ENCODE measurements around the gene NR5A2.

NR5A2 gene

DNA sequence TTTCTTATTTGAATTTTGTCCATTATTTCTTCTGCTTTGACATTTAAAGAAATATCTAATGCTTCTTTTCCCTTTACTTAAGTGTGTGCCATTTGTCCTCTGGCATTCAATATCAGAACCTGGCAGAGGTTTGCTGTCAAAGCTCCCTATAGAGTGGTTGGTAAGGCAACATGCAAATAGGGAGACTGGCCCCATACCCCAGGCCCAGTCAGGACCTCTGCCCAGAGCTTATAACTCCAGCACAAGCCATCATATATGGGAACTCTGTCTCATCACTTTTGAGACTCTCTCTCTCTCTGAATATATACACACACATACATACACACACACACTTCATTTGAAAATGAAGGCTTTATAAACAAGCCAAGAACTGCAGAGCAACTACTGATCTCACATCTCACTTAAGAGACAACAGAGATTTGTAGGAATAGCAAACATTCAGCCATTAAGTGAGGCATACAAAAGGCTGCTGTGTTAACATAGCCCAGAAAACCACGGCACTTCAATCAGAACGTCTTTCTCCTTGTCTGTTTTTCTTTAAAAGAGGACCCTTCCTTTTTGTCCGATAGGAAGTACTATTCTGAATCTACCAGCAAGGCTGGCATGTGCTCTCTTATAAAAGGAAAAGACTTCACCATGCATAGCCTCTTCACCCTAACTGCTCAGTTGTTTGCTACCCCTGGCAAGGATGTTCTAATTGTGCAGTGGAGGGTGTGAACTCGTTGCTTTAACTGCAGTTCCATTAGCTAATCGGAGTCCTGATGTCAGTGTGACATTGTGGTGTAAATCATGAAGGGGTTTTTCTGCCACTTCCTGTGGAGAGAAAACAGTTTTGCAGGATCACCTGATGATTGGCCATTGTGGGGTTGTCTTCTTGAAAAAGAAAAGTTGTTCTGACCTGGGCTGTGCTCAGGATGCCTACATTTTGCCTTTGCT is 101.7 kb downstream of the NR5A2 start:
- no peak for FAIRE-seq

DNA sequence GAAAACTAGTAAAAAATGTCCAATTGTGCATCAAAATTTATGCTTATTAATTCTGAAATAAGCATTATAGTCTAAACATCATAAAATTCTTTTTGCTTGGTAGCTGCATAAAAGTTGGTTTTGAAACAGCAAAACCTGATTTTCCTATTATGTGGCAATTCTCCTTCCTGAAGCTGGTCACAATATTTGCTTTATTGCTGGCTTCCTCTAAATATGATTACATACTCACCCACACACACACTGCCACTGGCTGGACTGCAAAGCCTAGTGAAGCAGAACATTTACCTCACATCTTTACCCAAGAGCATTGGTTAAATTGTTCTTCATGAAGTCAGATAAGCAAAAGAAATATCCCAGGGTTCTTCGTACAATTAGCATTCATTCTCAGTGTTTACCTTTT is 103.0 kb downstream of the NR5A2 start:
- FAIRE-seq = no peak

DNA sequence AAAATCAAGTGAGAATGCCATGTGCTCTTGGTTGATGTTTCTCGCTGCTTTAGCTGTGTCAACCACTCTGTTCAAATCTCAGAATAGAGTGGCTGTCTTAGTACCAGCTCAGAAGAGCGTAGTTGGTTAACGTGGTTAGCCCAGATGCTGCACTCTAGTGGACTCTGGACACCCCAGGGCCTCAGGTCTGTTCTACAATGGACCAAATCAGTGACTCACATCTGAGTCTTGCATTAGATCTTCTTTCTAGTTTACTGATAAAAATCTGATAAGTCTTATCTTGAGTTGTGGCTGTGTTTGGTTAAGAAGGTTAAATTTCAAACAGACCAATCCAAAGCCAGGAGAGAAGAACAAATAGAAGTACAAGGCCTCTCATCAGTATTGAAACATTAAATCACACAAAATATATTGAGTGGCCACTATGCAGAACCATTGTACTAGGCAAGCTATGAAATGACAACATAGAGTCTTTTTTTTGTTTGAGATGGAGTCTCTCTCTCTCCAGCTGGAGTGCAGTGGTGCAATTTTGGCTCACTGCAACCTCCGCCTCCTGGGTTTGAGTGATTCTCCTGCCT is 104.1 kb downstream of the NR5A2 start:
- FAIRE-seq = no peak

DNA sequence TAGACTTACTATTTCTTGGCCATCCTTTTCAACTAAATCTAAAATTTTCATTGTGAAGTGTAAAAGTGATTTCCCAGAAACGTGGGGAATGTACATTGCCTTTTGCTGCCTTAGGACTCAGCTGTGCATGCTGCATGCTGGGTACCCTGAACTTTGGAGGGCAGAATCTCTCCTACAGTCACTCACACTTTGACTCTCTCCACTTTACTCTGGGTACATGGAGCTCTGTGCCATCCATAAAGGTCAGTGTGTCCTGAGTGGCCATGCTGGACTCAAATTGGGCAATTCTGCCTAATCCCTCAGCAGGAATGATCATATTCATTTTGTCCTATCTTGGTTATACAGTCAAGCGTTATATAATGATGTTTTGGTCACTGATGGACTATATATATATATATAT is 105.6 kb downstream of the NR5A2 start:
- FAIRE-seq = no peak

DNA sequence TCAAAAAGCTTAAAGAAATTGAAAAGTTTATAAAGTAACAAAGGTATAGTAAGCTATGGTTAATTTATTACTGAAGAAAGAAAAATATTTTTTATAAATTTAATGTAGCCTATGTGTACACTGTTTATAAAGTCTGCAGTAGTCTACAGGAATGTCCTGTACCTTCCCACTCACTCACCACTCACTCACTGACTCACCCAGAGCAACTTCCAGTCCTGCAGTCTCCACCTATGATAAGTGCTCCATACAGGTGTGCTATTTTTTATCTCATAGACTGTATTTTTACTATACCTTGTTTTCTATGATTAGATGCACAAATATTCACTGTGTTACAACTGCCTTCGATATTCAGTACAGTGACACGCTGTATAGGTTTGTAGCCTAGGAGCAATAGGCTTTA is 106.6 kb downstream of the NR5A2 start:
- no peak for FAIRE-seq

DNA sequence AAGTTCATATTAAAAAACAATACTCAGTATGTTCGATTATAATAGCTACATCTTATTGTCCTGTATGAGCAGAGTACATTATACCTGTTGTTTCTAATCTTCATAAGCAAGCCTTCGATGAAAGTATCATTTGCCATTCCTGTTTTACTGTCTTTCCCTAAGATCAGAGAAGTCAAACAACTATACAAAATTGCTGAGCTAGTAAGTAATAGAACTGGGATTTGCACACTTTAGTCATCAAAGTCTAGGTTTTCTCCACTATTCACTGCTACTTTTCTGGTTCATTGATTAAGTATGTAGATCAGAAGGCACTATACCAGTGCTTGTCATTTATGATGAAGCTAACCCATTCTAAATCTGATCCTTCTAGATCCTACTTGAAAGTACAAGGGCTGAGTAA is 108.9 kb downstream of the NR5A2 start:
- FAIRE-seq = no peak

DNA sequence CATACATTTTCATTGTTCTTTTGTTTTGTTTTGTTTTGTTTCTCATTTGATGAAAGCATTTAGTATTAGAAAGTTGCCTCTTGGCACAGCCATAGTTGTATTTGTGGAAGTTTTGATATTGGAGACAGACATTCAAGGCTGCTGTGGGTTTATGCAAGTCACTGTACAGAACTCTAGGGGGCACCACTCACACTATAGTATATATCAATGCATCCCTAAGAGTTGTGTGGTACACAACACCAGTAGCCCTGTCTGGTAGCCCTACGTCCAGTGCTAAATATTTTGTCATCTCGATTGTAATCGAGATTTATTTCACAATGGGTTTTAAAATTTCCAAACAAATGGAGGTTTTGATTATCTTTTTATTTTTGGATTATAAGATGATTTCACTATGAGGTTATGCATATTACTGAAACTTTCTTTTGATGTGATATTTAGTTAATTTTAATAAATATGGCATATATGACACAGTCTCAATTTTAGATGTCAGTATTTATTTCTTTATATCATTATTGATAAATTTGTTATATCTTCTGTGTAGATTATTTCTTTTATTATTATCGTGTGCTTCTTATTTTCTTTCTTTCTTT is 112.2 kb downstream of the NR5A2 start:
- no peak for FAIRE-seq

DNA sequence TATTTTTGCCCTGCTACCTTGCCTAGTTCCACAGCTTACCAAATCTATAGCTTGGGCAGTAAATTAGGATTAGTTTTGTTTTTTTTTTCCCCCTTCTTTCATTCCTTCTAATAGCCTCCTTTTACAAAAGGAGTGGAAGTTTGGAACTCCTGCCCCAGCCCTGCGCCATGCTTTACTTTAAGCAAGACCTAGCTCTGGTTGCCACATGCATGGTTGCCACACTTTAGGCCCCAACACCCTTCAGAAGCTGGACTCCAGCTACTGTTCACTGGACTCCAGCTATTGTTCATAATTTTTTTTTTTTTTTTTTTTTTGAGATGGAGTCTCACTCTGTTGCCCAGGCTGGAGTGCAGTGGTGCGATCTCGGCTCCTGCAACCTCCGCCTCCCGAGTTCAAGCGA is 115.8 kb downstream of the NR5A2 start:
- no peak for FAIRE-seq

DNA sequence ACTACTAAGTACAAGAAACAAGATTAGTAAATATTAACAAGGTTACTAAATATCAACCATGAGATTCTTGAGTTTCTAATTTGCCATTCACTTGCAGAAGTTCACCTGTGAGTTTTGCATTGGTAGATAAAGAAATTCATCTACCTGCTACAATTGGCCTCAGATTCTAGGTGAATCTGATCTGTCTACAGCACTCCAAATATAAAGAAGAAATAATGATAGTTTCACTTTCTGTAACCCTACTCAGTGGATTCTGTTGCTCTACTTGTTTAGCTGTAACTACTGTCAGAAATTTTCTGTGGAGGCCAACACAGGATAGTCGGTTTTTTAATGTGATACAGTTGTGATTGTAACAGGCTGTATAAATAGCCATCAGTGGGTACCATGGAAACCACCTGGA is 118.6 kb downstream of the NR5A2 start:
- FAIRE-seq = no peak

DNA sequence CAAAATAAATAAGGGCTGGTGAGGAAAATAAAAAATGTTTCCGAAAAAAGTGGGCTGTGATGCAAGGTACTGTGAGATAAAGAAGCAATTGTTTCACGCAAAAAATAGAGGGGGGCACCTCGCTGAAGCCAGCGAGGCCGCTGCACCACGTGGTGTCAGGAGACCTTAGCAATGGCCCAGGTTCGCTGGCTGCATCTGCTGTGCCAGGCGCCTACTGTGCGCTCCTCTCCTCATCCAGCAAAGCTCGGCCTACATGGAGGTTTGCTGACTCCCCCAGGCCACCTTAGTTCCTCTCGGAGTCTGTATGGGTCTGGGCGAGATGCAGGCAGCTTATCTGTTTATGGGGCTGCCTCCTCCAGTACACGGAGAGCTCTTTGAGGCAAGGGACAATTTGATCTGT is 119.6 kb downstream of the NR5A2 start:
- FAIRE-seq = no peak

DNA sequence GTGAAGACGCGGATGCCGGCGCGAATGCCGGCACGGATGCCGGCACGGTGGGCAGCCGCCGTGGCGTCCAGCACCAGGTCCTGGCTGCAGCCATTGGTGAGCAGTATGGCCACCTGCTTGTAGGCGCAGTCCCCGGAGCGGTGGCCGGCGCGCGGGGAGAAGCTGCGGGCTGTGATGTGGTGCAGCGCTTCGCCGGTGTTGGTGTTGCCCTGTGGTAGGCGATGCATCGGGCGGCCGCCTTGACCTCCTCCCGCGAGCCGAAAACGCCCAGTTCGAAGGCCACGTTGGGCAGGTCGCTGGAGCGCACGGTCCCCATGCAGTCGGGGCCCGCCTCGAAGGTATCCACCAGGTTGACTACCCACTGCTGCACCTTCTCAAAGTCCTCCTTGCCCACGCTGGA is 120.2 kb downstream of the NR5A2 start:
- FAIRE-seq = no peak

DNA sequence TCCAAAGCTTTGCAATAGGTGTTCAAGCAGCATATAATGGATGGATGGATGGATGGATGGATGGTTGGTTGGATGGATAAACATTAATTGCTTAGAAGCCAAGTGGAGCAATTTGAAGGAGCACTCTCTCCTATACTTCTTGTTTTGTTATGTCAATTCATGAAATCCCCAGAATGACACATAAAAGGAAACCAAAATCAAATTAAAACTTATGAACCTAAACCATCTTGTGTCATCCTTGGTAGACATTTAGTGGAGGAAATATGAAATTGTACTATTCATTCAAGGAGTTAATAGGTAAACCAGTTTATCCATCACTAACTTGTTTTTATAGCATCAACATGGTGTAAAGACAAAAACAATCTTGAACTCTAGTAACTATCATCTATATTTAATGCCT is 122.5 kb downstream of the NR5A2 start:
- FAIRE-seq = no peak

DNA sequence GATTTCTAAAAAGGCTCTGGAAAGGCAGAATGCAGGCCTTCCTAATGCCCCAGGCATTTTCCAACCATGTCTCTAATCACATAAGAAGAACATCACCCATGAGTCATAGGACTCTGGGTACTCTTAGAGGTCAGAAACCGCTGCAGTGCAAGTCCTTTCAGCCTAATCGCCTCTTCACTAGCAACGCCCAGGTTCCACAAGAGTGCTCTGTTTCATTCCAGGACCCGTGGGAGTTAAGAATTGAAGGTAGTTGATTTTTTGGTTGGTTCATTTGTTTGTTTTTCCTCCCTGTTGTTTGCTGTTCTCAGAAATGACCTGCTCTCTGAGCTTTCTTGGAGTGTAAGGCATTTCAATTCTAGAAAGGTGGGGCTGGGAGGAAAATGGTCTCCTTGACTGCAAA is 123.2 kb downstream of the NR5A2 start:
- FAIRE-seq = no peak

DNA sequence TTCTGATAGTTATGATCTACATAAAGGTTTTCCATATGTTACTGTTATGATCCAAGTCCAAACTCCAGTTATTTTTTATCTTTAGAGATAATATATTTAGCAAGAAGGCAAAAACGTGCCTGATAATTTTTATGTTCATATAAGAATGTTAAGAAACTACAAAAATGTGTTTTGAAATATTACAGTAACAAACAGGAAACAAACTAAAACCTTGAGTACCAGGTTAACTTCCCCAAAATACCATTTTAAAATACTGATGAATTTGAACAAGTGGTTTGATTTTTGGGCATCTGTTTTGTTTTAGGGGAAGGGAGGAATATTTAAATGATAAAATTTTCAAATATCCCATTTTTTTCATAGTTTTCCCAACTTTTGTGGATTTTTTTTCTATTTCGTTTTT is 124.8 kb downstream of the NR5A2 start:
- no peak for FAIRE-seq

DNA sequence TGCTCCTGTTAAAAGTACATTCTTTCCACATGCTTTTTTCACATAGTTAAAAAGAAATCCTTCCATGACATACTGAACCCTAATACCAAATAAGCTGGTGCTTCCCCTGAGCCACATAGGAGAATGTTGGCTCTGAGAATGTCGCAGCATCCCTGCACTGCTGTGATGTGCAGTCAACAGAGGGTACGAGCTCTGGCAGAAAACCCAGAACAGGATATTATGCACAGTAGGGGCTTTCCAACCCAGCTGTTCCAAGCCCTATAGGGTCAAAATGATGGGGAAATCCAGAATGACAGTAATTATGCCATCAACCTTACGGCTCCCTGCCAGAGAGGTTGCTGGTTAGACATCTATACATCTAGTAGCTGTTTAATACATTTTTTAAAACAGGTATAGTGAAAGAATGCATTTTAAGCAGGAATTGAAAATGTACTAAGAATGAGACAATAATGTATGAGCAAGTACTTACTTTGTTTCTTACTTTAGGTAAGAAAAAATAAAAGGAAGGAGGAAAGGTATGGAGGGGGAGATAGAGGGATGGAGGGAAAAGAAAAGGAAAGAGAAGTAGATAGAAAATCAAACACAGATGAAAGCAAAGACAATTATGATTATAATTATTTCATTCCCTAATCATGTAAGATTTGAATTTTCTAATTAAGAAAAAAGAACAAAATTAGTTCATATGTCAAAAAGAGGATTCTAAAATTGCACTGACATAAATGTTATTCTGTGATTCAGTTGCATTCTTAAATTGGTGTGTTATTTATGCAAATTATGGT is 126.0 kb downstream of the NR5A2 start:
- no peak for FAIRE-seq

DNA sequence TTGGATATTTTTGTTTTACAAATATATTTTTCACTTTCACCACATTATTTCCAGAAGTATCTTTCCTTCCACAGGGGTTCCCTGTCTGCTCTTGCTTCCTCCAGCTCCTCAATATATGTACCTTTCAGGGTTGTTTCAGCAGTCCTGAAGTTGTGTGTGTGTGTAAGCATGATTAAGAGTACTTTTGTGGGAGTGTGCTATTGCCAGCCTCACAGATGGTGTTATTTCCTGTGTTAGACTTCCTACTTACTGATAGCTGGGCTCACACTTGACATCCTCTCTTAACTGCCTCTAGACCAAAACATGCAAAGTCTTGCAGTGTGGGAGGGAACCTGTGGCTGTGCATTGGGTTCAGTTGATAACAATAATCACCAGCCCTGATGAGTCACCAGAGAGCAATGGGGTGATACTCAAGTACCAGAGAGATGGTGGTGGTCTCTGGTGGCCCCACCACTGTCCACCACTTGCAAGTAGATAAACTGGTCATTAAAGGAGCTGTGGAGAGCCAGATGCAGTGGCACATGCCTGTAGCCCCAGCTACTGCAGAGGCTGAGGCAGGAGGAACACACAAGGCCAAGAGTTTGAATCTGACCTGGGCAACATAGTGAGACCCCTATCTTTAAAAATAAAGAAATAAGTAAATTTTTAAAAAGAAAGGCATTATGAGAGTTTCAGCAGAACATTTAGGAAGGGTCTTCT is 126.7 kb downstream of the NR5A2 start:
- no peak for FAIRE-seq

DNA sequence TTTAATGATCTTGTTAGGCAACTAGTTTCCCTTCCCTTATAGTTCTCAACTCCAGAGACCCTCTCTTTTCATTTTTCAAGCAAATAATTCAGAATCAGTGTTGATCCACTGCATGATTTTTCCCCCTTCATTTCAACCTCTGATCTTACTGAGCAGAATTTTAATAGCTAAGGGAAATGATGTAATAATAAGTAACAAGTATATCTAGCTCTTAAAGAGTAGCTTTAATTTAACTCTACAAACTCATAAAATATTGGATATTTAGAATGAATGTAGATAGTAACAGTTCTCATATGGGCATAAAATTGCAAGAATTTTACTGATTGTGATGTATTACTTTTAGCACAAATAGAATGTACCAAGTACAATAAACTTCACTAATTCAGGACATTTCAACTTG is 130.2 kb downstream of the NR5A2 start:
- FAIRE-seq = no peak

DNA sequence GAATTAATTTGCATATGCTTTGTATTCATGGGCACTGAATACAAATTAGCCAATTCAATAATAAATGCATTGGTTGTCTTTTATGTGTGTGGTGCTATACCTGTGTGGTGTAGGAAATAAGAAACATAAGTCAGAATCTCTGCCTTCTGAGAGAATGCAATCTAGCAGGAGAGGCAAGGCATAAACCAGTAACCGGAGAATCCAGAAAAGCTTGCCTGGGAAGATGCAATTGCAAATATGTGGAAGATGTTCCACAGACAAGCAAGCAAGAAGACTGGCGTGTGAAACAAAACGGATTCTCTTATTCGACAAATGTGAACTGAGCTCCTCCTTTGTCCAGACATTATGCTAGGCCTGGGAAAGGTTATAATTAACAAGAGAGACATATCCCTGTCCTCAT is 134.3 kb downstream of the NR5A2 start:
- FAIRE-seq = no peak

DNA sequence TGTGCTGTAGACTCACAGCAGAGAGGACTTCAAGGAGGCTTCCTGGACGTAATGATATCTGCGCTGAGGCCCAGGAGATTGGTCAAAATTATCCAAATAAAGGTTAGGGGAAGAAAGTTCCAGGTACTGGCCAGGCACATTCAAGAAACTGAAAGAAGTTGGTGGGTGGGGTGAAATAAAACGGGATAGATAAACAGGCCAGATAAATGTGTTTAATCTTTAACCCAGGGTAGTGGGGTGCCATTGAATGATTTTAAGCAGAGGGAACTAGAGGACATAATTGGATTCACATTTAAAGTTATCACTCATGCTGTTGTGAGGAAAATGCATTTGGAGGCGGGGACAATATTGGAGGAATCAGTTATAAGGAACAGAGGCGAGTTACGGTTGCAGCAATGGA is 134.7 kb downstream of the NR5A2 start:
- FAIRE-seq = no peak

DNA sequence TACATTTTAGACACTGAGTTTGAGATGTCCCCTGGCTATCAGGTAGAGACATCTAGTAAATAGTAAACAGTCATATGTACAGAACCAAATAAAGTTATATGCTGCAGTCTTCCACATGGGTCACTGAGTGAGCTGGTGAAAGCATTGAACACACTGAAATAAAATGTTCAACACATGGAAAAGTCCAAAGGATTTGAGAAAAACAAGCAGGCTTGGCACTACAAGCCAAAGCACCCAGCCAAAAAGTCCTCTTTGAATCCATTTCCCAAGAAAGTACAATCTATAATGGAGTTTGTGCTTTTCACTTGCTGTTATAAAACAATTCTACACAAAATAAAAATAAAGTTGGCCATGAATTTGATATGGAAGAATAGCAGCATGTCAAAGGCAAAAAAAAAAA is 135.4 kb downstream of the NR5A2 start:
- no peak for FAIRE-seq

DNA sequence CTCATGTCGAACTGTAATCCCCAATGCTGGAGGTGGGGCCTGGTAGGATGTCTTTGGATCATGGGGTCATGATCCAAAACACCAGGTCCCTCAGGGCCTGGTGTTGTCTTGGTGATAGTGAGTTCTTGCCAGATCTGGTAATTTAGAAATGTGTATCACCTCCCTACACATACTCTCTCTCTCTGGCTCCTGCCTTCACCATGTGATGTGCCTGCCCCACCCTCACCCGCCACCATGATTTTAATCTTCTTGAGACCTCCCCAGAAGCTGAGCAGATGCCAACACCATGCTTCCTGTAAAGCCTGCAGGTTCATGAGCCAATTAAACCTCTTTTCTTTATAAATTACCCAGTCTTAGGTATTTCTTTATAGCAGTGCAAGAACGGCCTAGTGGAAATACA is 136.4 kb downstream of the NR5A2 start:
- no peak for FAIRE-seq

DNA sequence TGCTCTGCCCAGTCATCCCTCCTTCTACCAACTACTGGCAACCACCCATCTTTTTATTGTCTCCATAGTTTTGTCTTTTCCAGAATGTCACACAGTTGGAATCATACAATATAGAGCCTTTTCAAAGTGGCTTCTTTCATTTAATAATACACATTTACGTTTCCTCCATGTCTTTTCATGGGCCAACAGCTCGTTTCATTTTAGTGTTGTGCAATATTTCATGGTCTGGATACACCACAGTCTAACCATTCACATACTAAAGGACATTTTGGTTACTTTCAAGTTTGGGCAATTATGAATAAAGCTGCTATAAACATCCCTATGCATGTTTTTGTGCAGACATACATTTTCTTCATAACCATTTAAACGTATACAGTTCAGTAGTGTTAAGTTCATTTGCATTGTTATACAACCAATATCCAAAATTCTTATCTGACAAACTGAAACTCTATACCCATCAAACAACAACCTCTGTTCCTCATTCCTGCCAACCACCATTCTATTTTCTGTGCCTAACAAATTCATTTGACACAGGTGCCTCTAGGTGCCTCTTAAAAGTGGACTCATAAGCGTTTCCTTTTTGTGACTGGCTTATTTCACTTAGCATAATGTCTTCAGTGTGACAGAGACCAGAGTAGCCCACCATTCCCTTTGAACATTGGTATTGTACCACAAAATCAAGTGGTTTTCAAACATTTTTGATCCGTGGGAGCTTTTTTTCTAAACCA is 138.1 kb downstream of the NR5A2 start:
- no peak for FAIRE-seq
